ENCODE results near the gene ATP1B1.

ATP1B1 gene

DNA sequence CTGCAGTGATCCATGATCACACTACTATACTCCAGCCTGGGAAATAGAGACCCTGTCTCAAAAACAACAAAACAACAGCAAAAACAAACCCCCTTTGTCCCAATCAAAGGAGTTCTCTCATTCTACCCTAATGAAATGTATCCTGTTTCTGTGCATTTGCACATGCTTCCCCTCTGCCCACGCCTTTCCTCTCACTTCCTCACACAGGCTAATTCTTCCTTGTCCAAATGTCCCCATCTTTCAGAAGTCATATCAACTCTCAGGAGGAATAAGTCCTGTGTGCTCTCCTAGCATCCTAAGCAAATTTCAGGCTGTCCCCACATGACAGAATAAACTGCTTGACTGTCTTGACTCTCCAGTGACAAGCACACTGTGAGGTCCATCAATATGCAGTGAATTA, 8.1 kb upstream of the ATP1B1 start:
- ATAC-seq: no peak

GRCh38 chr1:169099561-169099960, 6.9 kb upstream of the ATP1B1 start:
- ATAC-seq: no peak

- ATAC-seq: no peak
These were observed 6.3 kb upstream of the ATP1B1 start for GRCh38 chr1:169100208-169100607.

GRCh38 chr1:169100651-169101088, 5.8 kb upstream of the ATP1B1 start:
- ATAC-seq: no peak

DNA sequence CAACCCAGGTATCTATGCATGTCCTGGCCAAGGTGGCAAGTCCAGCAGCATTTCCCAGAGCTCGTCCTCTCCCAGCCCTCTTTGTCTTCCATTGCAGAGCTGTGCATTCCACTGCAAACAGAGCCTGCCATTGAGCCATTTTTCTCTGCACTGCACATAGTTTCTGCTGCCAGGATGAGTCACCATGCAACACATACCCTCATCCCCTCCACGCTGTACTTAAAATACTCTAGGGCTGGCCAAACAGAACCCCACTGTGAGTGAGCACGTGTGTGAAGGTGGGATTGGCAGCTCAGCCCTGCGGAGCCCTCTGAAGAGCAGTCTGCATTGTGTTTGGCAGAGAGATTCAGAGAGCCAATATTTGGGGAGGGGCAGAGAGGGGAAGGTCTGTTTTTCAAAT, 3.9 kb upstream of the ATP1B1 start:
- no peak for ATAC-seq

DNA sequence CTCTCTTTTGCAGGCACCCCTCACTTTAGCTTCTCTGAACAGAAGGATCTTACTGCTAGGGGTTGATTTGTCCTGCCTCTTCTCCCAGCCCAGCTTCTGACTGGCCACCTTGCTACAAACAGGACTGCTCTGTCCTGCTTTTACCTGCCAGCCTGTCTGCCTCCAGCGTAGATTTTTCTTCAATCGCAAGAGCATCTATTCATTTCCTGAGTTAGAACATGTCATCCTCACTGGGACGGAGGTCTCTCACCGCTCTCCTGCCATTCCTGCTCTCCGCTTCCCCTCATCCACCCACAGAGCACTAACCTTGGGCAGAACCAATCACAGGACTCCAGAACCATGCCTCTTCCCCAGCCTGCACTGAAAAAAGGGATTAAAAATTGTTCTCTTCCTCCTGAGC, 3.5 kb upstream of the ATP1B1 start:
- no peak for ATAC-seq

- ATAC-seq: no peak
These were observed 3.0 kb upstream of the ATP1B1 start for GRCh38 chr1:169103480-169103893.

DNA sequence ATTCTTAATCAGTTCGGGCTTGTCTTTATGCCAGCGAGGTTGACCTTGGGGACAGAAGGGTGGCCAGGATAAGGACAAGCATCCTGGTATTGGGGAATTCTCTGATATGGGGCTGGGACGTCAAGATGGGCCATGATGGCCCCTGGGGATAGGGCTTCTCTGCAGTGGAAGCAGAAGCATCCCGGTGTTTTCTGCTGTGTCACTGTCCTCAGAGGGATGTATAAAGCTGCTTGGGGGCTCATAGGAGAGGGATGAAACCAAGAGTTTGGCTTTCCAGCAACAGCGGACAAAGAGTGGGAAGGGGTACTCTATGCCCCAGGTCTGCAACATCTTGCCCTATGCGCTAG, 1.4 kb upstream of the ATP1B1 start:
- ATAC-seq: no peak

GRCh38 chr1:169105434-169106094, 926 bp upstream of the ATP1B1 start:
- ATAC-seq: no peak

- no peak for ATAC-seq
These were observed 572 bp downstream of the ATP1B1 start for GRCh38 chr1:169106921-169107602.

- ATAC-seq: peak in 1 of 2 donors; percentile 18
These were observed 1.2 kb downstream of the ATP1B1 start for GRCh38 chr1:169107603-169108208.

GRCh38 chr1:169108223-169108622, 1.7 kb downstream of the ATP1B1 start:
- no peak for ATAC-seq

DNA sequence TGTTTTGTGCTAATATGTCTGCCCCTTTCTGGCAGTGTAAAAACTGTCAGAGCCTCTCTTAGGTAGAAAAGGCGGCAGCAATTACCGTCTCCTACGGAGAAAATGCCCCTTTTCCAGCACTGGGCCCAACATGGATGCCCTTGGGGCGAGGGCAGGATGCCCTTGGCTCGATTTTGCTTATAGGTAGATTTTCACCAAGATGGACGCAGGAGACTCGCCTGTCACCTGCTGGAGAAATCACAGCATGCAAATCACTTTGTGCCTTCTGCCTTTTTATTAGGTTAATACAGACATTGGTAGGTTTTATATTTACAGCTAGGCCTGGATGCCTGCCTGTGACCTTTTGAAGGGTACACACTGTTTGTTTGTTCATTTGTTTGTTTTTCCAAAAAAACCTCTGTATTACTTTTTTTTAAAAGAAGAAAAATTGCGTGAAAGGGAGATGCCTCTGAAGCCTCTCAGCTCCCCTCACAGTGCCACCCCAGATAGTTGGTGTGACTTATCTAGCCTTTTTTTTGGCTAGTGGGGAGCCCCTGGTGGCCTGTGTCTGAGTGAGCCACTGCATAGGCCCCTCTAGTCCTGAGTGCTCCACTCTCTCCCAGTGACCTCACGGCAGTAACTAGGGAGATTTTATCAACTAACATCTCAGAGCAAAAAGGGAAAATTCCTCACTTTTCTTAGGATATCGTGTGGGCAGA, 2.5 kb downstream of the ATP1B1 start:
- no peak for ATAC-seq

- no peak for ATAC-seq
These were observed 3.2 kb downstream of the ATP1B1 start for GRCh38 chr1:169109561-169110134.

DNA sequence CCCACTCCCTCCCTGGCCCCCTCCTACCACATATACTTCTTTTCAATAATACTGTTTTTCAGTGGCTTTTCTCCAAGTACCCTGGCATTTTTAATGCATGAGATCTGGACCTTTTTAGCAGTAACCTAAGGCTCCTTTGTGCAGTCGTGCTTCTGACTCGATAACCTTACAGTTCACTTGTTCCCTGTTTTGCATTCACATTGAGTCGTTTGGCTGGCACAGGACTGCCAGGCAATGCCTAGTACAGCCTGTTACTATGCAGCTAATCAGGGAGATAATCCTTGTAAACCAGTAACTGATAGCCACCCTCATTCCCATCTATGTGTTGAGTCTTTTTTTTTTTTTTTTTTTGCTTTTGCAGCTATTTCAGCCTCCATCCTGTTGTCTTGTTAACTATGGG, 3.7 kb downstream of the ATP1B1 start:
- ATAC-seq: no peak

GRCh38 chr1:169110689-169111447, 4.4 kb downstream of the ATP1B1 start:
- ATAC-seq: no peak

DNA sequence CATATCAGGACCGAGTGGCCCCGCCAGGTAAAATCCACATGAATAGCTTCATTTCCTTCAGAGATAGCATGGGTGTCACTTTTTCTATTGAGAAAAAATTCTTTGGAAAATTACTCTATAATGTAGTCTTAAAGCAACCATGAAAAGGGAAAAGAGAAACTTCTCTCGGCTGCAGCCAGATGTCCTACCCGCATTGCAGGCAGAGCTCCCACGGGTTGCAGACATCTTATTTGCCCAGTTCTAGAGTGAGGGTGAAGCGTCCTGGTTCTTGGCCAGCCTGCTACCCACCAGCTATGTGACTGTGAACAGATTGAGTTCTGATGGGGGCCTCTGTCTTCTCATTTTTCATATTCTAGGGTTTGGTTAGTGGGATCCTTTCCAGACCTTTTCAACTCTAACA, 5.0 kb downstream of the ATP1B1 start:
- no peak for ATAC-seq

DNA sequence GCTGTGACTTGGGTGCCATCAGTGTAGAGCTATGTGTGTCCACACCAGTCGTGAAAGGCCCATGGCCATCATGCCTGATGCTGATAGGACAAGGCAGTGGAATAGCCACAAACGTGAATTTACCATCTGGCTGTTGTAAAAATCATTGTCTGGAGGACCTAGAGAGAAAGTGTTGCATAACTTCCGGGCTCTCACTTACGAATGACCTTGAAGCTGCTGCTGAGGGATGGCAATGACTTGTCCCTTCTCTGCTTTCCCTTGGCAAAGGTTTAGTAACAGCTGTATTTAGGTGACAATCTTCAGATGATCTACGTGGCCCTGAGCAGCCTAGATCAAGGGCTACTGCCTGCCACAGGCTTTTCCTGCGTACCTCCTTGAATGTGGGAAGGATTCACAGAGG, 5.8 kb downstream of the ATP1B1 start:
- ATAC-seq: no peak

GRCh38 chr1:169113613-169114119, 7.2 kb downstream of the ATP1B1 start:
- ATAC-seq: no peak

DNA sequence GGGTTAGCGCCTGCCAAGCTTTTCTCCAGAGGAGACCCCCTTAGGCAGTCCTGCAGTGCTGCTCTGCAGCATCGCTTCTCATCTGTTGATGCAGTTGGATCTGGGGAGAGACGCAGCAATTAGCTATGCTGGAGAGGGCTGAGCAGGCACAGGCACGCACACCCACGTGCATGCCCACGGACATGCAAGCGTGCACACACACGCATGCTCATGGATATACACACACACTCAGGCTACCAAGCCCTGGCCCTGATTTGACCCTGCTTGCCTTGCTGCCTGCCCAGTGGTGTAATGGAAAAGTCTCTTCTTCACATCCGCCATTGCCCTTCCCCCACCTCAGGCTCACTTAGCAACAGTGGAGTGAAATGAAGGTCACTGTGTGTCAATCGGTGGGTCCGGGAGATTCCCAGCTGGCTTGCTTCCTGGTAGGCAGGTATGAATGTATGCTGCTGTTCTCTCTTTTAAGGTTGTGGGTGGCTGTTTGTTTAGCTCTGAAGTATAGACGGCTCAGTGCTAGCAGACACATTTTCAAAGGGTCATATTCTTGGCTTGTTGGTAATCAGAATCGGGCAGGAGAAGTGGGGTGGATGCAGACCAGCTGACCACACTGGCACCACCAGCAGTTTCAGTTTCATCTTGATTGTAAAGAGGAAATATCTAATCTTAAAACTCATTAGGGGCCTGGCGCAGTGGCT, 9.5 kb downstream of the ATP1B1 start:
- ATAC-seq: peak; percentile 75 to 81

- no peak for ATAC-seq
These were observed 10.5 kb downstream of the ATP1B1 start for GRCh38 chr1:169117014-169117413.

DNA sequence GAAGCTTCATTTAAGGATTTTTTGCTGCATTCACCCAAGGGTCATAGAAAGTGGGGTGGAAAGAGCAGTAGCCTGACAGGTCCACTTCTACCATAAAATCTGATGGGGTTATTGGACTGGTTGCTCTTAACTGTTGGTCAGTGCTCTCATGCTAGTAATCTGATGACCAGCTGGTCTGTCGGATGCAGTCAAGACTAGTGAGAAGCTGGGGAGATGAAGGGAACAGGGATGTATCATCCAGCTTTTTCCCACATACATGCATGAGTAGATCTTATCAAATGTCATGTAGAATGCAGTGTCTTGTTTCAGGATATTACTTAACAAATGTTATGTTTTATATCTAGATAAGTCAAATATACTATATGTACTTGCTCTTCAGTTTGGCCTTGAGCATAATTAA, 11.1 kb downstream of the ATP1B1 start:
- no peak for ATAC-seq

Measured in activated CD4-positive, CD25-positive, alpha-beta regulatory T cell treated with anti-CD3 and anti-CD28 coated beads, Interleukin-2, amount 50 U/mL, for 24 hours (primary cell).